NB4 (cell line): ENCODE measurements around the gene GMPPB.

Source experiments
- DNase-seq: peaks from one replicate; pipeline ENCODE4 v3.0.0; 2010; ENCODE audit warnings: low read depth
- H3K4me3 ChIP-seq: one replicate; pipeline ENCODE4 v1.5.1; 2011; ENCODE audit warnings: mild to moderate bottlenecking, low read depth, low read length, moderate library complexity
- CTCF ChIP-seq: IDR thresholded peaks from one replicate; pipeline ENCODE4 v1.5.1; 2012; ENCODE audit warnings: low read depth, low read length
- MAX ChIP-seq: IDR thresholded peaks from 2 replicates; pipeline ENCODE4 v1.6.1; 2011; ENCODE audit warnings: low read depth, low read length
- MYC ChIP-seq: IDR thresholded peaks from 2 replicates; pipeline ENCODE4 v1.6.1; 2011; ENCODE audit warnings: low read depth, low read length
- POLR2A ChIP-seq: IDR thresholded peaks from 2 replicates; pipeline ENCODE4 v1.6.1; 2011; ENCODE audit warnings: mild to moderate bottlenecking; ENCODE audit not compliant: insufficient read length; ENCODE audit errors: extremely low read depth

The GMPPB gene

GRCh38 chr3:49763981-49764380 lies 40.2 kb upstream of the GMPPB start:
- no peak for DNase-seq
- TF ChIP-seq MYC (no peak), CTCF (no peak), MAX (no peak), POLR2A (no peak)
- no peak overlapping the region for H3K4me3 ChIP-seq

DNA sequence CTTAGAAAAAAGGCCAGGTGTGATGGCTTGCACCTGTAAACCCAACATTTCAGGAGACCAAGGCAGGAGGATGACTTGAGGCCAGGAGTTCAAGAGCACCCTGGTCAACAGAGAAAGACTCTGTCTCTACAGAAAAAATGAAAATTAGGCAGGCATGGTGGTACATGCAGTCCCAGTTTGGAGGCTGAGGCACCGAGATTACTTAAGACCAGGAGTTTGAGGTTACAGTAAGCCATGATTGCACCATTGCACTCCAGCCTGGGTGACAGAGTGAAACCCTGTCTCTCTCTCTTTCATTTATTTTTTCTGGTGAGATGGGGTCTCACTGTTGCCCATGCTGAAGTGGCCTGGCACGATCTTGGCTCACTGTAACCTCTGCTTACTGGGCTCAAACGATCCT lies 37.9 kb upstream of the GMPPB start:
- H3K4me3 ChIP-seq = no peak overlapping the region
- TF ChIP-seq POLR2A = no peak
- no peak for TF ChIP-seq MAX
- TF ChIP-seq MYC = no peak
- TF ChIP-seq CTCF = no peak
- DNase-seq = peak; percentile 60

GRCh38 chr3:49759226-49759625 lies 35.5 kb upstream of the GMPPB start:
- no peak overlapping the region for H3K4me3 ChIP-seq
- TF ChIP-seq CTCF (no peak), MAX (no peak), POLR2A (no peak), MYC (no peak)
- DNase-seq = no peak

GRCh38 chr3:49757197-49757596 lies 33.4 kb upstream of the GMPPB start:
- DNase-seq = no peak
- no peak overlapping the region for H3K4me3 ChIP-seq
- TF ChIP-seq MYC (no peak), CTCF (no peak), MAX (no peak), POLR2A (no peak)

- no peak for DNase-seq
- no peak overlapping the region for H3K4me3 ChIP-seq
- TF ChIP-seq CTCF (no peak), MYC (no peak), MAX (no peak), POLR2A (no peak)
Observed at GRCh38 chr3:49756036-49756435, 32.3 kb upstream of the GMPPB start.

DNA sequence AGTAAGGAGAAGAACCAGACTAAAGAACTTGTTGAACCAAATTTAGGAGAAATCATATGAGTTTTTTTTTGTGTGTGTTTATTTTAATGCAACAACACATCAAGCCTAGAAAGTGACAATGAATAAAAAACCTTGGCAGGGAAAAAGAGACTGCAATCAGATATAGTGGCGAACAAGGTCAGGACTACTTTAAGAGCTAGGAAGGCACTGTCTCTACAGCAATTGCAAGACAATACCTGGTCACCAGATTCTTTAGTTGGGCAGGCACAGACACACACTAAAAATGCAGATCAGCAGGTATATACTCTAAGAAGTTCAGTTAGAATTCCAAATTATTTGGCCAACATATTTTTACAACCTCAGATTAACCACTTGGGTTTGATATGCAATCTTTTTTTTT lies 30.8 kb upstream of the GMPPB start:
- no peak for TF ChIP-seq CTCF
- TF ChIP-seq MAX = no peak
- TF ChIP-seq POLR2A = no peak
- no peak for TF ChIP-seq MYC
- no peak overlapping the region for H3K4me3 ChIP-seq

More for the DNA sequence above, 30.8 kb upstream of the GMPPB start:
- no peak for DNase-seq
